ENCODE results near the gene SGMS1.
A peak's percentile ranks its signal among the peaks of the same experiment; 100 is the strongest.
"Not testable (repeated sequence)": the region's sequence is repeated elsewhere in the genome, so short reads cannot be mapped to it uniquely, and the experiment has no call there.

The SGMS1 gene

GRCh38 chr10:50456719-50457118 lies 167.0 kb downstream of the SGMS1 start:
- DNase-seq: no peak

GRCh38 chr10:50453940-50454339 lies 169.8 kb downstream of the SGMS1 start:
- no peak for DNase-seq

- no peak for DNase-seq
Measured at GRCh38 chr10:50452603-50453002, 171.2 kb downstream of the SGMS1 start.

GRCh38 chr10:50447691-50448090 lies 176.1 kb downstream of the SGMS1 start:
- DNase-seq: no peak

- DNase-seq: not testable (repeated sequence)
Measured at GRCh38 chr10:50445777-50446176, 178.0 kb downstream of the SGMS1 start.

GRCh38 chr10:50440489-50440888 lies 183.3 kb downstream of the SGMS1 start:
- no peak for DNase-seq

GRCh38 chr10:50439806-50440205 lies 183.9 kb downstream of the SGMS1 start:
- DNase-seq: no peak

- DNase-seq: no peak
Measured at GRCh38 chr10:50439187-50439586, 184.6 kb downstream of the SGMS1 start.

- DNase-seq: no peak
Measured at GRCh38 chr10:50438049-50438936, 185.5 kb downstream of the SGMS1 start.

GRCh38 chr10:50437248-50437647 lies 186.5 kb downstream of the SGMS1 start:
- DNase-seq: no peak

- DNase-seq: no peak
Measured at GRCh38 chr10:50436805-50437204, 187.0 kb downstream of the SGMS1 start.

GRCh38 chr10:50432211-50433009 lies 191.3 kb downstream of the SGMS1 start:
- no peak for DNase-seq

- no peak for DNase-seq
Measured at GRCh38 chr10:50431791-50432190, 192.0 kb downstream of the SGMS1 start.

GRCh38 chr10:50431133-50431532 lies 192.6 kb downstream of the SGMS1 start:
- DNase-seq: peak in 1 of 2 donors; percentile 25

- DNase-seq: no peak
Measured at GRCh38 chr10:50426485-50426884, 197.3 kb downstream of the SGMS1 start.

- not testable (repeated sequence) for DNase-seq
Measured at GRCh38 chr10:50425215-50425614, 198.5 kb downstream of the SGMS1 start.

GRCh38 chr10:50423448-50423847 lies 200.3 kb downstream of the SGMS1 start:
- DNase-seq: no peak

- DNase-seq: peak; percentile 30 to 76
Measured at GRCh38 chr10:50422259-50422658, 201.5 kb downstream of the SGMS1 start.

GRCh38 chr10:50421026-50421719 lies 202.6 kb downstream of the SGMS1 start:
- DNase-seq: peak; percentile 29 to 44

- DNase-seq: no peak
Measured at GRCh38 chr10:50420196-50420595, 203.6 kb downstream of the SGMS1 start.

- DNase-seq: no peak
Measured at GRCh38 chr10:50419756-50420155, 204.0 kb downstream of the SGMS1 start.

- no peak for DNase-seq
Measured at GRCh38 chr10:50419091-50419490, 204.7 kb downstream of the SGMS1 start.

Measured in hippocampal formation (tissue), 2 donors.